ENCODE results near the gene RNF31. TPM values are rescaled to one million over a fixed set of nuclear protein-coding genes. Genes with fewer than 3 reads are reported as not detected.

The RNF31 gene
- total RNA-seq, 1 experiment from 2014 or later: 69.6 TPM

DNA sequence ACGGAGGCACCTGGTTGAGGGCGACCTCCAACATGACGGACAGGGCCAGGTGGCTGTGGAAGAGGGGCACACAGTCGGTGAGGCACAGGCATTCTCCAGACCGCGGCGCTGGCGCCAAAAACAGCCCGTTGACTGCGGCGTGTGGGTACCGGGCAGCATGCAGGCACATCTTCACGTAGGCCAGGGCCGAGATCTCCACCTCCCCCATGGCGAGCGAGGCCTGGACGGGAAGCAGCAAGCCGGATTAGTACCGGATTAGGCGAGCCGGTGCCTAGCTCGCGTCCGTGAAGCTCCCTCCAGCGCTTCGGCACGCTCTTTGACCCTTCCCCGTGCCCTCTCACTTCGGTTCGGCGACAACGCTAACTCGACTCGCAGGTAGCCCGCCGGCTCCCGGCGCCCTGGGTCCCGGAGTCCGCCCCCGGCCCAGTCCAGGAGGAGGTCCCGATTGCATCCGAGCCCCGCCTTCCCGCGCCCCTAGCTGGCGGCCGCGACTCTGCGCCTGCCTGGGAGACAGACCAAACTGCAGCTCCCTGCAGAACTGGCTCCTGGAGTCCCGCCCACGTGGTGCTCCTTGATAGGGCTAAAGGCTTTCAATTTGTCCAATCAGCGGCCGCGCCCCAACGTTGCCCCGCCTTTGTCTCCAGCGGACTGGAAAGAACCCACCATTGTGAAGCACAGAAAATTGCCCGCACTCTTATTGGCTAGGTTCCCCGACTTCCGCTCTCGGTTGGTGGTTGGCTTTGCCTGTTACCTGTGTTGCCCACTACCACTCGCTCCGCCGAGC, 6.0 kb upstream of the RNF31 start, which contains the start of gene EMC9:
EMC9 (minus strand) TSS at position 495 of the 784 bp plus-strand sequence; CDS start at position 208, 287 bp downstream.
- Histone ChIP-seq H3K9me2 (replicated peaks; ENCODE audit: low read length) (no peaks in the 10 kb centered on the region), H3K9ac (ENCODE audit: low read length) (peak within 1 kb of the TSS; percentile 75), H2AFZ (ENCODE audit: low read length) (peak within 1 kb of the TSS; percentile 73), H3K9me3 (ENCODE audit: low read length) (no peaks in the 10 kb centered on the region), H3F3A (ENCODE audit: low read length, unreplicated experiment) (no peaks in the 10 kb centered on the region), H3K27ac (ENCODE audit: low read length) (peak within 1 kb of the TSS; percentile 33), H3K36me3 (ENCODE audit: low read depth, low read length) (peaks cover 19% of the 10 kb centered on the region; the same call in 1 of the 2 replicates), H3K4me2 (ENCODE audit: low read length) (peak within 1 kb of the TSS; percentile 92), H3K4me1 (ENCODE audit: insufficient read depth, low read length) (peaks cover 30% of the 10 kb centered on the region), H3K79me2 (ENCODE audit: low read length) (peaks cover 58% of the 10 kb centered on the region), H3K4me3 (ENCODE audit: low read length) (peak within 1 kb of the TSS; percentile 91), H3K27me3 (ENCODE audit: low read length) (no peaks in the 10 kb centered on the region), H4K20me1 (ENCODE audit: low read length) (no peaks in the 10 kb centered on the region)
- peak; percentile 99 for DNase-seq
- intact Hi-C loops (cut with micrococcal nuclease): loop anchor here (1.0 to 2.0 kb wide), 2 partner anchors 27 to 46 kb away; partner anchors contain the start of genes DCAF11, NRL and PCK2
- TSS peak; percentile 65 for BruUV-seq (replicated peaks)
- CTCF ChIA-PET: interaction anchor here (1.2 kb wide), 1 partner anchor 33 kb away, joined by 4 read pairs; no protein-coding TSS in a partner anchor
- ATAC-seq: peak; percentile 85
- POLR2A ChIA-PET (ENCODE audit: unreplicated experiment): interaction anchor here (0.5 to 1.3 kb wide), 5 partner anchors 20 to 820 kb away, joined by 3 to 7 read pairs (median 5); partner anchors contain the start of genes DCAF11, IRF9, NRL and PABPN1
- no peak for TF ChIP-seq EZH2phosphoT487 (IDR thresholded peaks at IDR 0.05; ENCODE audit: borderline replicate concordance, low read length)
- TF ChIP-seq EZH2 (IDR thresholded peaks at IDR 0.05; ENCODE audit: low read length, unreplicated experiment): no peak
- no peak for TF ChIP-seq CTCF (conservative IDR thresholded peaks at IDR 0.05; ENCODE audit: low read depth, low read length)

GRCh38 chr14:24143511-24143910, 3.8 kb upstream of the RNF31 start:
- ATAC-seq (no peak), DNase-seq (no peak)
- no peaks in the 10 kb centered on the region for H3F3A ChIP-seq (ENCODE audit: low read length, unreplicated experiment)
- POLR2A ChIA-PET (ENCODE audit: unreplicated experiment): no interaction called here
- H3K4me3 ChIP-seq (ENCODE audit: low read length): no peak overlapping the region
- BruUV-seq (replicated peaks): no TSS peak
- no peaks in the 10 kb centered on the region for H3K9me3 ChIP-seq (ENCODE audit: low read length)
- CTCF ChIA-PET: no interaction called here
- TF ChIP-seq EZH2 (IDR thresholded peaks at IDR 0.05; ENCODE audit: low read length, unreplicated experiment) (no peak), CTCF (conservative IDR thresholded peaks at IDR 0.05; ENCODE audit: low read depth, low read length) (no peak)
- no peak overlapping the region for H3K27ac ChIP-seq (ENCODE audit: low read length)
- no peaks in the 10 kb centered on the region for H3K27me3 ChIP-seq (ENCODE audit: low read length)
- H2AFZ ChIP-seq (ENCODE audit: low read length): no peak overlapping the region
- peaks cover 11% of the 10 kb centered on the region; the same call in 1 of the 2 replicates for H3K36me3 ChIP-seq (ENCODE audit: low read depth, low read length)
- H3K4me1 ChIP-seq (ENCODE audit: insufficient read depth, low read length): peaks cover 26% of the 10 kb centered on the region
- no peaks in the 10 kb centered on the region for H4K20me1 ChIP-seq (ENCODE audit: low read length)
- H3K4me2 ChIP-seq (ENCODE audit: low read length): no peak overlapping the region
- intact Hi-C loops (cut with micrococcal nuclease): no loop called here
- H3K9ac ChIP-seq (ENCODE audit: low read length): no peak overlapping the region
- H3K79me2 ChIP-seq (ENCODE audit: low read length): peaks cover 59% of the 10 kb centered on the region
- no peaks in the 10 kb centered on the region for H3K9me2 ChIP-seq (replicated peaks; ENCODE audit: low read length)

DNA sequence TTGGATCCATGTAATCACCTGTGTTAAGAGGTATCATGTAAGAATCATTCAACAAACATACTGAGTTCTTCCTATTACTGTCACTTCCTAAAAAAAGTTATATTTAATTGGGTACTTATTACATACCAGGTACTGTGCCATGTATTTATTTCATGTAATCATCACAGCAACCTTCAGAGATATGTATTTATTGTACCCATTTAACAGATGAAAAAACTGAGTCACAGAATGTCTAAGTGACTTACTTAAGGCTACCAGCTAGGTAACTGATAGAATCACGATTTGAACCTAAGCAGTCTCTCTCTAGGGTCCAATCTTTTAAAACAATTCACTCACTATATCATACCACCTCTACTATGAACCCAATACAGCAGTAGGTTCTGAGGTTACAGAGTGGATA, 2.8 kb upstream of the RNF31 start:
- H3K79me2 ChIP-seq (ENCODE audit: low read length): peaks cover 59% of the 10 kb centered on the region
- ChIA-PET POLR2A (ENCODE audit: unreplicated experiment) (no interaction called here), CTCF (no interaction called here)
- H3K4me3 ChIP-seq (ENCODE audit: low read length): no peak overlapping the region
- no peaks in the 10 kb centered on the region for H3F3A ChIP-seq (ENCODE audit: low read length, unreplicated experiment)
- DNase-seq (no peak), ATAC-seq (no peak)
- H3K36me3 ChIP-seq (ENCODE audit: low read depth, low read length): peaks cover 7% of the 10 kb centered on the region; the same call in 1 of the 2 replicates
- H2AFZ ChIP-seq (ENCODE audit: low read length): no peak overlapping the region
- H3K9me2 ChIP-seq (replicated peaks; ENCODE audit: low read length): no peaks in the 10 kb centered on the region
- no peak overlapping the region for H3K4me2 ChIP-seq (ENCODE audit: low read length)
- H3K27ac ChIP-seq (ENCODE audit: low read length): no peak overlapping the region
- H3K9ac ChIP-seq (ENCODE audit: low read length): no peak overlapping the region
- BruUV-seq (replicated peaks): no TSS peak
- no peaks in the 10 kb centered on the region for H3K9me3 ChIP-seq (ENCODE audit: low read length)
- no peak for TF ChIP-seq CTCF (conservative IDR thresholded peaks at IDR 0.05; ENCODE audit: low read depth, low read length)
- TF ChIP-seq EZH2phosphoT487 (IDR thresholded peaks at IDR 0.05; ENCODE audit: borderline replicate concordance, low read length): no peak
- no peak for TF ChIP-seq EZH2 (IDR thresholded peaks at IDR 0.05; ENCODE audit: low read length, unreplicated experiment)
- no peaks in the 10 kb centered on the region for H3K27me3 ChIP-seq (ENCODE audit: low read length)
- intact Hi-C loops (cut with micrococcal nuclease): no loop called here
- peaks cover 25% of the 10 kb centered on the region for H3K4me1 ChIP-seq (ENCODE audit: insufficient read depth, low read length)
- H4K20me1 ChIP-seq (ENCODE audit: low read length): no peaks in the 10 kb centered on the region
